A549 (cell line): ENCODE data around the gene CDK5RAP2.

ENCODE experiments used
- JUN ChIP-seq, 2 experiments: fragments of >200 bp; sonication (Bioruptor Twin); formaldehyde crosslinking; IDR thresholded peaks; 2 replicates in 1 of 2; 3 replicates in 1 of 2; pipeline ENCODE4 v1.6.1; 2016 to 2017
- POLR2A ChIP-seq: IDR thresholded peaks from 2 replicates; pipeline ENCODE4 v1.6.1; 2012; ENCODE audit warnings: mild to moderate bottlenecking, low read length
- POLR2AphosphoS2 ChIP-seq: conservative IDR thresholded peaks from 2 replicates; pipeline ENCODE4 v1.6.1; 2012; ENCODE audit warnings: low read length, improper control_type of control experiment, inconsistent platforms
- RCOR1 ChIP-seq: fragments of 150-350 bp; IDR thresholded peaks from 2 replicates; pipeline ENCODE4 v1.6.1; 2014; ENCODE audit warnings: antibody characterized with exemption, low read length, low read depth
- TF ChIP-seq, protein P1 (sequence below): fragments of >200 bp; sonication (Bioruptor Twin); formaldehyde crosslinking; IDR thresholded peaks from 3 replicates; pipeline ENCODE4 v1.5.1; 2016

- TF ChIP-seq POLR2A (no peak), POLR2AphosphoS2 (no peak), RCOR1 (no peak), JUN (IDR thresholded peaks at IDR 0.05) (no peak)
- TF ChIP-seq, protein P1, sequence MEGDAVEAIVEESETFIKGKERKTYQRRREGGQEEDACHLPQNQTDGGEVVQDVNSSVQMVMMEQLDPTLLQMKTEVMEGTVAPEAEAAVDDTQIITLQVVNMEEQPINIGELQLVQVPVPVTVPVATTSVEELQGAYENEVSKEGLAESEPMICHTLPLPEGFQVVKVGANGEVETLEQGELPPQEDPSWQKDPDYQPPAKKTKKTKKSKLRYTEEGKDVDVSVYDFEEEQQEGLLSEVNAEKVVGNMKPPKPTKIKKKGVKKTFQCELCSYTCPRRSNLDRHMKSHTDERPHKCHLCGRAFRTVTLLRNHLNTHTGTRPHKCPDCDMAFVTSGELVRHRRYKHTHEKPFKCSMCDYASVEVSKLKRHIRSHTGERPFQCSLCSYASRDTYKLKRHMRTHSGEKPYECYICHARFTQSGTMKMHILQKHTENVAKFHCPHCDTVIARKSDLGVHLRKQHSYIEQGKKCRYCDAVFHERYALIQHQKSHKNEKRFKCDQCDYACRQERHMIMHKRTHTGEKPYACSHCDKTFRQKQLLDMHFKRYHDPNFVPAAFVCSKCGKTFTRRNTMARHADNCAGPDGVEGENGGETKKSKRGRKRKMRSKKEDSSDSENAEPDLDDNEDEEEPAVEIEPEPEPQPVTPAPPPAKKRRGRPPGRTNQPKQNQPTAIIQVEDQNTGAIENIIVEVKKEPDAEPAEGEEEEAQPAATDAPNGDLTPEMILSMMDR, result no peak
Observed at GRCh38 chr9:120510816-120511215, 69.2 kb downstream of the CDK5RAP2 start.
